K562 (cell line): ENCODE measurements around the gene TCF25. TPM values are rescaled to one million over a fixed set of nuclear protein-coding genes. Genes with fewer than 3 reads are reported as not detected.

Experiments used
- BCOR ChIP-seq: fragments of 450-650 bp; IDR thresholded peaks from 2 replicates; pipeline ENCODE4 v1.6.1; 2016
- EP400 ChIP-seq: fragments of 450-650 bp; IDR thresholded peaks from 2 replicates; pipeline ENCODE4 v1.6.1; 2017; ENCODE audit warnings: antibody characterized with exemption, mild to moderate bottlenecking, moderate library complexity
- HMGXB4 ChIP-seq: sonication (generic); formaldehyde crosslinking; IDR thresholded peaks from 2 replicates; pipeline ENCODE4 v1.8.1; 2023; ENCODE audit warnings: mild to moderate bottlenecking, missing genetic modification reagents
- MCM7 ChIP-seq, 2 experiments: fragments of 450-650 bp; IDR thresholded peaks; 2 replicates each; pipeline ENCODE4 v1.6.1; 2016 to 2018
- NFATC3 ChIP-seq: fragments of 450-650 bp; IDR thresholded peaks from 2 replicates; pipeline ENCODE4 v1.6.1; 2017; ENCODE audit warnings: mild to moderate bottlenecking
- POLR2G ChIP-seq: fragments of 200-400 bp; formaldehyde crosslinking; IDR thresholded peaks from 2 replicates; pipeline ENCODE4 v1.6.1; 2017; ENCODE audit warnings: low read depth, mild to moderate bottlenecking, antibody characterized with exemption, low read length, moderate library complexity
- RFX7 ChIP-seq: fragments of 250-450 bp; sonication (Bioruptor Pico); IDR thresholded peaks from 2 replicates; pipeline ENCODE4 v1.5.1; 2021; ENCODE audit warnings: mild to moderate bottlenecking
- SMARCC2 ChIP-seq: fragments of 450-650 bp; IDR thresholded peaks from 2 replicates; pipeline ENCODE4 v1.6.1; 2017; ENCODE audit warnings: antibody characterized with exemption, moderate library complexity, mild to moderate bottlenecking, low read depth
- SRF ChIP-seq, 2 experiments: fragments of 250-450, 450-650 bp in 1 of 2; sonication (Bioruptor Pico) in 1 of 2; sonication (generic) in 1 of 2; formaldehyde crosslinking; IDR thresholded peaks; 2 replicates each; pipeline versions ENCODE4 v1.5.0 to v1.5.1; 2020 to 2022; ENCODE audit warnings: mild to moderate bottlenecking in 1 of 2, missing genetic modification reagents in 1 of 2
- STAT5B ChIP-seq: fragments of 250-450 bp; sonication (Bioruptor Pico); IDR thresholded peaks from 2 replicates; pipeline ENCODE4 v1.8.0; 2021; ENCODE audit warnings: mild to moderate bottlenecking, inconsistent platforms
- THRAP3 ChIP-seq: fragments of 450-650 bp; IDR thresholded peaks from 2 replicates; pipeline ENCODE4 v1.6.1; 2016; ENCODE audit warnings: mild to moderate bottlenecking, inconsistent platforms, borderline replicate concordance
- ZBTB7A ChIP-seq: IDR thresholded peaks from 2 replicates; pipeline ENCODE4 v1.6.1; 2011; ENCODE audit warnings: low read depth, mild to moderate bottlenecking, low read length, moderate library complexity, borderline replicate concordance; ENCODE audit not compliant: control insufficient read depth
- ZC3H11A ChIP-seq: IDR thresholded peaks from 2 replicates; pipeline ENCODE4 v1.6.1; 2012; ENCODE audit warnings: low read depth, low read length, improper control_type of control experiment
- ZC3H4 ChIP-seq: sonication (generic); formaldehyde crosslinking; IDR thresholded peaks from 2 replicates; pipeline ENCODE4 v1.9.0; 2021; ENCODE audit warnings: missing genetic modification reagents, borderline replicate concordance
- ZNF444 ChIP-seq: fragments of 250-450 bp; sonication (Bioruptor Pico); IDR thresholded peaks from 2 replicates; pipeline ENCODE4 v1.4.0; 2020; ENCODE audit warnings: mild to moderate bottlenecking, moderate library complexity
- ZNF449 ChIP-seq: fragments of 250-450 bp; sonication (Bioruptor Pico); IDR thresholded peaks from 2 replicates; pipeline ENCODE4 v1.8.0; 2022; ENCODE audit warnings: moderate library complexity, mild to moderate bottlenecking, inconsistent platforms
- ZNF518B ChIP-seq: fragments of 250-450 bp; sonication (Bioruptor Pico); IDR thresholded peaks from 2 replicates; pipeline ENCODE4 v1.5.0; 2021; ENCODE audit warnings: mild to moderate bottlenecking, moderate library complexity
- ZNF655 ChIP-seq: fragments of 250-450 bp; sonication (Bioruptor Pico); IDR thresholded peaks from 2 replicates; pipeline ENCODE4 v1.5.0; 2021
- ZZZ3 ChIP-seq: fragments of 450-650 bp; IDR thresholded peaks from 2 replicates; pipeline ENCODE4 v1.6.1; 2016; ENCODE audit warnings: antibody characterized with exemption, mild to moderate bottlenecking, moderate library complexity
- polyA plus RNA-seq, 8 experiments: library from polyadenylated mRNA; depleted of rRNA in 4 of 8; stranded (reverse) in 5 of 8; unstranded in 3 of 8; fragments of >200 nt; fragmentation: Nextera tagmentation in 2 of 8; fragmentation: Illumina TruSeq in 1 of 8; extraction: Ambion mirVana in 2 of 8; extraction: Trizol in 1 of 8; gene quantifications; 2 replicates each; pipeline versions ENCODE4 v1.2.1 to v1.2.3, GENCODE V29; 2011 to 2014; ENCODE audit warnings: inconsistent platforms in 1 of 8, missing spikeins in 1 of 8
- total RNA-seq, 7 experiments: library from RNA; depleted of rRNA in 6 of 7; stranded (reverse); fragments of >200 nt in 6 of 7; fragmentation: Illumina TruSeq in 2 of 7; extraction: Trizol in 2 of 7; gene quantifications; 2 replicates each; pipeline versions ENCODE4 v1.2.1 to v1.2.3, GENCODE V29; 2011 to 2021; ENCODE audit warnings: low replicate concordance in 1 of 7

Gene TCF25
- total and polyA plus RNA-seq, 9 of the 15 experiments (the other 6 are each of a cell fraction or from before 2014, with no cell fraction given): 9.0 to 154 (median 83.8) TPM

- no peak for TF ChIP-seq SRF (CRISPR knock-in tag; IDR thresholded peaks at IDR 0.05)
- TF ChIP-seq ZZZ3: peak; percentile 70; the same call in 1 of the 2 replicates
- peak; percentile 95 for TF ChIP-seq POLR2G
- peak; percentile 85 for TF ChIP-seq EP400
- no peak for TF ChIP-seq NFATC3
- TF ChIP-seq ZNF518B: no peak
- TF ChIP-seq MCM7 (IDR thresholded peaks at IDR 0.05): no peak
- TF ChIP-seq ZNF444 (CRISPR knock-in tag): no peak
- TF ChIP-seq HMGXB4 (CRISPR knock-in tag): no peak
- peak; percentile 46; the same call in 1 of the 2 replicates for TF ChIP-seq BCOR
- TF ChIP-seq ZC3H4 (CRISPR knock-in tag): no peak
- TF ChIP-seq STAT5B: no peak
- no peak for TF ChIP-seq RFX7 (CRISPR knock-in tag)
- TF ChIP-seq ZNF655: no peak
- no peak for TF ChIP-seq ZC3H11A
- TF ChIP-seq THRAP3: no peak
- no peak for TF ChIP-seq SMARCC2
- TF ChIP-seq ZNF449 (CRISPR knock-in tag): no peak
- TF ChIP-seq ZBTB7A: peak; percentile 25
These were observed at the start of gene TCF25 (continued) for GRCh38 chr16:89873109-89873971.
